HepG2 (cell line): Measurements from ENCODE around the gene ZFHX3. TPM values are rescaled to one million over a fixed set of nuclear protein-coding genes. Genes with fewer than 3 reads are reported as not detected.

Experiments
- PREB ChIP-seq: sonication (generic); formaldehyde crosslinking; IDR thresholded peaks from 2 replicates; pipeline ENCODE4 v1.4.0; 2020; ENCODE audit warnings: missing genetic modification reagents
- SMAD3 ChIP-seq: sonication (generic); formaldehyde crosslinking; IDR thresholded peaks from 2 replicates; pipeline ENCODE4 v1.4.0; 2020; ENCODE audit warnings: missing genetic modification reagents
- ZBTB10 ChIP-seq: sonication (generic); formaldehyde crosslinking; IDR thresholded peaks from 2 replicates; pipeline ENCODE4 v1.4.0; 2020; ENCODE audit warnings: missing genetic modification reagents, borderline replicate concordance
- ZNF260 ChIP-seq: sonication (generic); formaldehyde crosslinking; IDR thresholded peaks from 2 replicates; pipeline ENCODE4 v1.4.0; 2020; ENCODE audit warnings: missing genetic modification reagents, low read depth, mild to moderate bottlenecking, borderline replicate concordance
- ZNF761 ChIP-seq: sonication (generic); formaldehyde crosslinking; conservative IDR thresholded peaks from 2 replicates; pipeline ENCODE4 v1.4.0; 2020; ENCODE audit warnings: mild to moderate bottlenecking, missing genetic modification reagents
- polyA plus RNA-seq, 8 experiments: library from polyadenylated mRNA; depleted of rRNA in 3 of 8; stranded (reverse) in 7 of 8; unstranded in 1 of 8; fragments of >200 nt; fragmentation: Illumina TruSeq in 4 of 8; extraction: Trizol in 4 of 8; gene quantifications; 2 replicates each; pipeline versions ENCODE4 v1.2.1 to v1.2.3, GENCODE V29; 2011 to 2016; ENCODE audit warnings: low read depth in 4 of 8, missing spikeins in 1 of 8, mixed read lengths in 1 of 8; ENCODE audit not compliant: insufficient read depth in 1 of 8
- total RNA-seq, 5 experiments: library from RNA; depleted of rRNA; stranded (reverse); fragments of >200 nt; fragmentation: Illumina TruSeq; extraction: Trizol; gene quantifications; 2 replicates each; pipeline ENCODE4 v1.2.3, GENCODE V29; 2016; ENCODE audit warnings: low read depth in 1 of 5

Gene ZFHX3
- total and polyA plus RNA-seq, 2 of the 13 experiments (the other 11 are each of a cell fraction or from before 2014, with no cell fraction given), result 5.0 to 6.0 TPM

- TF ChIP-seq SMAD3 (no peak), PREB (no peak), ZBTB10 (CRISPR knock-in tag) (no peak), ZNF761 (no peak; the same call in 1 of the 2 replicates), ZNF260 (CRISPR knock-in tag) (no peak)
Observed at GRCh38 chr16:72928090-72928981, 119.6 kb downstream of the ZFHX3 start (continued).
